Heart left ventricle (tissue), 13 donors: ENCODE measurements around the gene S100A11.

ENCODE experiments used
- POLR2A ChIP-seq, 2 donors: fragments of 450-650 bp; IDR thresholded peaks; one replicate each; pipeline ENCODE4 v1.6.1; 2017; ENCODE audit warnings: antibody characterized with exemption in 2 of 2, mild to moderate bottlenecking in 2 of 2, moderate library complexity in 2 of 2
- TF ChIP-seq, protein P1 (sequence below), 12 donors: fragments of 200-600 bp; sonication (generic) in 4 of 12; IDR thresholded peaks; one replicate each; pipeline versions ENCODE4 v1.5.0 to v1.8.0; 2018 to 2022; ENCODE audit warnings: antibody characterized with exemption in 12 of 12, mild to moderate bottlenecking in 5 of 12
- donor health status: ischemic (EF 13 %, LVEDD 7.1; RV severe dilation, severe dysfunction).
- donor health status: DM: no; HTN: yes; CAD: no.
- donor health status: DM: no; HTN: no; CAD: no.
- donor health status: ischemic (EF 25% LVEDD 6.9; RV normal size, moderate dysfunction).
- donor health status: ischemic (EF 25% LVEDD 5.7; RV mildly dilated, moderate dysfunction).
- donor health status: ischemic (EF 35%, LVEDD 5.7; RV mildly dilated, moderate dysfunction).
- donor health status: nonischemic (EF 11% LVEDD 7.7; RV severe dilation, severe dysfunction).
- donor health status: DM: yes; HTN: yes; CAD: no.
- donor health status: PGD.
- donor health status: ischemic (EF 29% LVEDD 5.4; RV normal size, mild dysfunction).
- donor health status: nonischemic (EF 23%, LVEDD 6.1; RV moderate dilation, normal function).

DNA sequence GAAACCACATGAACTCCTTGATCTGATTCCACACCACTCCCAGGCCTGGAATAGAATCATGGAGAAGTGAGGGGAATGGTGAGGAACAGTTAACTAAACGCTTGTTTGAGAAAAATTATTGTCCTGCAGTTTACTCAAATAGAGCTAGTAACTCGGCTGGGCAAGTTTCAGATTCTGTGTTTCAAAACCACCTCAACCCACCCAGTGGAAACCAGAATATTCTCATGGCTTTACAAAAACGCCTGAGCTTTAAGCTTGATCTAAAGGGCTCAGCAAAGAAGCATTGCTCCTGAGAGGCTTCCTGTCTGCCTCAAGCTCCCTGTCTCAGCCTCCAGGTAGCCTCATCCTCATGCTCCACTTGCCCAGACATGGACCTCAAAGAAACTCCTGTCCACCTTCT is 35.5 kb upstream of the S100A11 start:
- TF ChIP-seq, protein P1, sequence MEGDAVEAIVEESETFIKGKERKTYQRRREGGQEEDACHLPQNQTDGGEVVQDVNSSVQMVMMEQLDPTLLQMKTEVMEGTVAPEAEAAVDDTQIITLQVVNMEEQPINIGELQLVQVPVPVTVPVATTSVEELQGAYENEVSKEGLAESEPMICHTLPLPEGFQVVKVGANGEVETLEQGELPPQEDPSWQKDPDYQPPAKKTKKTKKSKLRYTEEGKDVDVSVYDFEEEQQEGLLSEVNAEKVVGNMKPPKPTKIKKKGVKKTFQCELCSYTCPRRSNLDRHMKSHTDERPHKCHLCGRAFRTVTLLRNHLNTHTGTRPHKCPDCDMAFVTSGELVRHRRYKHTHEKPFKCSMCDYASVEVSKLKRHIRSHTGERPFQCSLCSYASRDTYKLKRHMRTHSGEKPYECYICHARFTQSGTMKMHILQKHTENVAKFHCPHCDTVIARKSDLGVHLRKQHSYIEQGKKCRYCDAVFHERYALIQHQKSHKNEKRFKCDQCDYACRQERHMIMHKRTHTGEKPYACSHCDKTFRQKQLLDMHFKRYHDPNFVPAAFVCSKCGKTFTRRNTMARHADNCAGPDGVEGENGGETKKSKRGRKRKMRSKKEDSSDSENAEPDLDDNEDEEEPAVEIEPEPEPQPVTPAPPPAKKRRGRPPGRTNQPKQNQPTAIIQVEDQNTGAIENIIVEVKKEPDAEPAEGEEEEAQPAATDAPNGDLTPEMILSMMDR (IDR thresholded peaks at IDR 0.05) = no peak
- TF ChIP-seq POLR2A (IDR thresholded peaks at IDR 0.05) = no peak
